Smooth muscle cell (in vitro differentiated cells): ENCODE data around the gene RAD54L. TPM values are rescaled to one million over a fixed set of nuclear protein-coding genes. Genes with fewer than 3 reads are reported as not detected.

Source experiments
- polyA plus RNA-seq: library from polyadenylated mRNA; unstranded; fragments of >200 nt; fragmentation: Nextera tagmentation; extraction: Ambion mirVana; gene quantifications from 2 replicates; pipeline ENCODE4 v1.2.1, GENCODE V29; 2016
- total RNA-seq: library from RNA; depleted of rRNA; stranded (reverse); fragments of >200 nt; gene quantifications from 2 replicates; pipeline ENCODE4 v1.2.3, GENCODE V29; 2014

RAD54L gene
- total and polyA plus RNA-seq, 2 experiments from 2014 or later, result 4.9 to 5.6 TPM

Other genes starting within 250 kb of the RAD54L start
- gene PIK3R3, start 115.1 kb upstream of the RAD54L start, total RNA-seq, result 5.6 TPM in 2 replicates
- gene PIK3R3, start 115.1 kb upstream of the RAD54L start, polyA plus RNA-seq, result 3.7 and 5.3 TPM in 2 replicates
- gene TSPAN1, start 72.7 kb upstream of the RAD54L start, total RNA-seq, result 1.7 and 10.8 TPM in 2 replicates
- 2.4 and 8.0 TPM in 2 replicates for gene TSPAN1, start 72.7 kb upstream of the RAD54L start, polyA plus RNA-seq
- gene P3R3URF, start 71.3 kb upstream of the RAD54L start, total RNA-seq, result not detected in 2 replicates
- not detected in 2 replicates for gene P3R3URF, start 71.3 kb upstream of the RAD54L start, polyA plus RNA-seq
- gene POMGNT1, start 49.3 kb upstream of the RAD54L start, total RNA-seq, result 39.4 and 56.1 TPM in 2 replicates
- gene POMGNT1, start 49.3 kb upstream of the RAD54L start, polyA plus RNA-seq, result 72.4 and 91.0 TPM in 2 replicates
- 0.67 and 3.2 TPM in 2 replicates for gene LURAP1, start 44.4 kb upstream of the RAD54L start, total RNA-seq
- gene LURAP1, start 44.4 kb upstream of the RAD54L start, polyA plus RNA-seq, result 0.85 and 1.4 TPM in 2 replicates
- 91.5 and 105 TPM in 2 replicates for gene LRRC41, start 55.9 kb downstream of the RAD54L start, total RNA-seq
- gene LRRC41, start 55.9 kb downstream of the RAD54L start, polyA plus RNA-seq, result 118 and 121 TPM in 2 replicates
- gene UQCRH, start 55.9 kb downstream of the RAD54L start, total RNA-seq, result 555 and 652 TPM in 2 replicates
- 284 and 333 TPM in 2 replicates for gene UQCRH, start 55.9 kb downstream of the RAD54L start, polyA plus RNA-seq
- gene NSUN4, start 93.0 kb downstream of the RAD54L start, total RNA-seq, result 12.5 and 14.1 TPM in 2 replicates
- gene NSUN4, start 93.0 kb downstream of the RAD54L start, polyA plus RNA-seq, result 10.6 and 10.8 TPM in 2 replicates
- gene FAAH, start 146.6 kb downstream of the RAD54L start, total RNA-seq, result 8.9 and 11.1 TPM in 2 replicates
- gene FAAH, start 146.6 kb downstream of the RAD54L start, polyA plus RNA-seq, result 5.7 and 12.1 TPM in 2 replicates
- gene DMBX1, start 242.1 kb downstream of the RAD54L start, total RNA-seq, result not detected in 2 replicates
- not detected in 2 replicates for gene DMBX1, start 242.1 kb downstream of the RAD54L start, polyA plus RNA-seq